ENCODE results near the gene C4B.
"Not testable (repeated sequence)": the region's sequence is repeated elsewhere in the genome, so short reads cannot be mapped to it uniquely, and the experiment has no call there.

- not testable (repeated sequence) for TF ChIP-seq FOXK2 (IDR thresholded peaks at IDR 0.05); ELF4 (IDR thresholded peaks at IDR 0.05); LEF1 (IDR thresholded peaks at IDR 0.05; ENCODE audit: borderline replicate concordance); SP1 (IDR thresholded peaks at IDR 0.05); FOXA1 (IDR thresholded peaks at IDR 0.05); ARNT (IDR thresholded peaks at IDR 0.05)
These were observed 29.2 kb downstream of the C4B start for GRCh38 chr6:32043589-32044380.
